ENCODE measurements around the gene VTI1A.

Gene VTI1A

DNA sequence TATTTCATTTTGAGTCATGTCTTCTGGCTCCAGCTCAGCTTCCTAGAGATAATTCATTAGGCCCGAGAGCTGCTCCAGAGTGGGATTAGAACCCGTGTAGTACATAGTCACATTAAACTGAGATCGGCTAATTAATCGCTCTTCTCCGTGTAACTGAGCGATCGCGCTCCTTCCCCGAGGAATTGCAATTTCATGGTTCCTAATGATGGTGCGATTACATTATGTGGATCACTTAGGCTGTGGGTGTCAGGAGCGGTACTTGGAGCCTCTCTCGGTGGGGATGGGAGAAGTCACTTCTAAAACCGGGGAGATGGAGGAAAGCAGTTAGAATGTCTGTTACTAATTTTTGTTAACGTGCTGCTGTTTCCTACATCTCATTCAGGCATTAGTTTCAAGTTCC is 380.1 kb downstream of the VTI1A start:
- Histone ChIP-seq H3K9me3 (ENCODE audit: control insufficient read depth, insufficient read depth, low read length) (no peaks in the 10 kb centered on the region), H3K4me3 (ENCODE audit: low read depth, low read length) (no peak overlapping the region), H3K27me3 (ENCODE audit: control insufficient read depth, insufficient read depth, low read length) (no peaks in the 10 kb centered on the region), H3K36me3 (ENCODE audit: control insufficient read depth, insufficient read depth, low read length) (no peaks in the 10 kb centered on the region), H3K9ac (ENCODE audit: low read depth, low read length) (no peak overlapping the region), H3K4me1 (ENCODE audit: control insufficient read depth, insufficient read depth, low read length) (peaks cover 15% of the 10 kb centered on the region)

DNA sequence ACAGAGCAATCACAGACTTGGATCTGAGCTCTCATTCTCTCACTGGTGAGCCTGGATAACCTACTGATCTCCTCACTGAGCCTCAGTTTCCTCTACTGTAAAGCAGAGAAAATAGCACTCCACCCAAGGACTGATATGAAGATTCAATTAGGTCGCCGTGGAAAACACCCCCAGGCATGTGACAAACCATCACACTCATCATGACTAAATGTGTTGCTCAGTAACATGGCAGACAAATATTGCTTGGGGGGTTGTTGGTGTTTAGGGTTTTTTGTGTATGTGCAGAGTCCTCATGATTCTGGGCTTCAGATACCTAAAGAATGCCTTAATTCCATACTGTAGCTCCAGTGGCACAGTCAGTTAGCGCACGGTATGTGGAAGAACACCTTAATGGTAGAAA is 380.9 kb downstream of the VTI1A start:
- peaks cover 21% of the 10 kb centered on the region for H3K4me1 ChIP-seq (ENCODE audit: control insufficient read depth, insufficient read depth, low read length)
- H3K27me3 ChIP-seq (ENCODE audit: control insufficient read depth, insufficient read depth, low read length) = no peaks in the 10 kb centered on the region

DNA sequence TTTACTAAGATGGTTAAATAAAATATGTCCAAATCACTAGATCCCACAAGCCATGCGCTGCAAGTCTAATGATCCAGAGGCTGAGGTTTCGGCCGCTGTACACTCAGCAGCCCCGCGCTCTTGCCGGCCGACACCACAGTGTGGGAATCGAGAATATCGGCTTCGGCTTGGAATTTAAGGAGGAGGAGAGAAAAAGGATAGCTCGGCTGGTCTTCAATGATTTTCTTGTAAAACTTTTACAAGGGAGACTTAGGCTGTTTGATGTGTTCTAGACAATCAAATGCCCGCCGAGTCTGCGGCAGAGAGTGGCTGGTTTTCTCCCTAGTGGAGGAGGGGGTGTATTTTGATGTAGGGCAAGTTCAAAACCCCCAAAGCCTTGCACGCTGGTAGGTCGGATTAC is 384.8 kb downstream of the VTI1A start:
- Histone ChIP-seq H3K27me3 (ENCODE audit: control insufficient read depth, insufficient read depth, low read length) (peaks cover 6% of the 10 kb centered on the region), H3K4me1 (ENCODE audit: control insufficient read depth, insufficient read depth, low read length) (peaks cover 27% of the 10 kb centered on the region), H3K4me3 (ENCODE audit: low read depth, low read length) (peak overlapping the region; percentile 30), H3K9ac (ENCODE audit: low read depth, low read length) (peak overlapping the region; percentile 32), H3K36me3 (ENCODE audit: control insufficient read depth, insufficient read depth, low read length) (no peaks in the 10 kb centered on the region), H3K9me3 (ENCODE audit: control insufficient read depth, insufficient read depth, low read length) (no peaks in the 10 kb centered on the region)

More for the DNA sequence above, 380.9 kb downstream of the VTI1A start:
- no peak overlapping the region for H3K9ac ChIP-seq (ENCODE audit: low read depth, low read length)
- no peak overlapping the region for H3K4me3 ChIP-seq (ENCODE audit: low read depth, low read length)
- no peaks in the 10 kb centered on the region for H3K9me3 ChIP-seq (ENCODE audit: control insufficient read depth, insufficient read depth, low read length)
- H3K36me3 ChIP-seq (ENCODE audit: control insufficient read depth, insufficient read depth, low read length) = no peaks in the 10 kb centered on the region

DNA sequence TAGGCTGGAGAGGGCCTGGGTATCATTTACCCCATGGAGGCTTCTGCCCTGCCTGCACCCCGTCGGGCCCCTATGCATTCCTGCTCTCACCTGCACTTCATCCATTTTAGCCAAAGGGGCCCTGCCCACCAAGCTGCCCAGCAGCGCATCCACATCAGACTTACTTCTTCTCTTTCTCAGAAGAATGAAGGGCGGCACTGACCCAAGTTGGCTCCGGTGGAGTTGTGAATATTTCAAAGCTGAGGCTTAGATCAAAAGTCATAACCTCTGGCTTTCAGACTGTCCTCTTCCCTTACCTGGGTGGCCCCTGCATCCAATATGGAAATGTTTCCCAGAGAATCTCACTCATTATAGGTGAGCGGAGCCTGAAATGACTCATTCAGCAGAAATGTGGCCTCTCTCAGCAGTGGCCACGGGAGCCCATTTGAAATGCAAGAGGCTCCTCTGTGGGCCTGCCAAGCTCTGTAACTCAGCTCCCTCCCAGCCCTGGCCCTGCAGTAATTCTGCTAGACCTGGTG is 385.4 kb downstream of the VTI1A start:
- peak overlapping the region; percentile 30 for H3K4me3 ChIP-seq (ENCODE audit: low read depth, low read length)
- peak overlapping the region; percentile 32 for H3K9ac ChIP-seq (ENCODE audit: low read depth, low read length)

DNA sequence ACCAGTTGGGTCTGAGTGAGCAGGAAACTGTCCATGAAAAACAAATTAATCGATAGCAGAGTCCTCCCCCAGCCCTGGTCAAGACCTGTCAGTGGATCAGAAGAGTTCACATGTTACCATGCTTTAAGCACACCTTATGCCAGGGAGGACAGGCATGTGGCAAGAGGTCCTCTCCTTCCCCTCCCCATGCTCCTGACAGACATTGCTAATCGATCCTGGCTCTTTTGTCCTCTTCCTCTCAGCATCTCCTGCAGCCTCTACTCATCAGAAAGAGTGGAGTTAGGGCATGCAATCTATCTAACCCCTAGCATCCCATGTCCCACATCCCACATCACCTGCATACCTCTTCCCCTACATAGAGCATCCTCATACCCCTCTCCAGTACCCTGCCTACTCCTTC is 385.9 kb downstream of the VTI1A start:
- Histone ChIP-seq H3K9ac (ENCODE audit: low read depth, low read length) (no peak overlapping the region), H3K4me3 (ENCODE audit: low read depth, low read length) (no peak overlapping the region), H3K9me3 (ENCODE audit: control insufficient read depth, insufficient read depth, low read length) (no peaks in the 10 kb centered on the region), H3K36me3 (ENCODE audit: control insufficient read depth, insufficient read depth, low read length) (no peaks in the 10 kb centered on the region), H3K27me3 (ENCODE audit: control insufficient read depth, insufficient read depth, low read length) (peaks cover 6% of the 10 kb centered on the region), H3K4me1 (ENCODE audit: control insufficient read depth, insufficient read depth, low read length) (peaks cover 27% of the 10 kb centered on the region)

More for the DNA sequence above, 385.4 kb downstream of the VTI1A start:
- Histone ChIP-seq H3K9me3 (ENCODE audit: control insufficient read depth, insufficient read depth, low read length) (no peaks in the 10 kb centered on the region), H3K36me3 (ENCODE audit: control insufficient read depth, insufficient read depth, low read length) (no peaks in the 10 kb centered on the region), H3K4me1 (ENCODE audit: control insufficient read depth, insufficient read depth, low read length) (peaks cover 27% of the 10 kb centered on the region), H3K27me3 (ENCODE audit: control insufficient read depth, insufficient read depth, low read length) (peaks cover 6% of the 10 kb centered on the region)

DNA sequence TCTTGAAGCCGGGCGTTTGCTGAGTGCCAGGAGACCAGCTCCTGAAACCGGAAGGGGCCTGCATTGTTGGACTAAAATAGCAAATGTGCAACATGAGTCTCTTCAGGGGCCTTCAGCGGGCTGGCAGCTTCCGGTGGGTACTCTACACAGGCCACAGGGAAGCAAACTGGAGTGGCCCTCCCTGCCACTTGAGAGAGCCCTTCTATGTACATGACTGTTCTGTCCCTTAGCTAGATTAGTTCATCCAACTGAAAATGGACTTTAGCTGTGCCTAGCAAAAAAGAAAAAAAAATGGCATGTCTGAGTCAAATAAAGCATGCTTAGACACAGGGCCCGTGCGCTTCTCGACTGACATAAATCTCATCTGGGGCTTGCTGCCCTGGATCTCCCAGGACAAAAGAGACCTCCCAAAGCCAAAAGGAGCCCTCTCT is 387.8 kb downstream of the VTI1A start:
- no peak overlapping the region for H3K9ac ChIP-seq (ENCODE audit: low read depth, low read length)

DNA sequence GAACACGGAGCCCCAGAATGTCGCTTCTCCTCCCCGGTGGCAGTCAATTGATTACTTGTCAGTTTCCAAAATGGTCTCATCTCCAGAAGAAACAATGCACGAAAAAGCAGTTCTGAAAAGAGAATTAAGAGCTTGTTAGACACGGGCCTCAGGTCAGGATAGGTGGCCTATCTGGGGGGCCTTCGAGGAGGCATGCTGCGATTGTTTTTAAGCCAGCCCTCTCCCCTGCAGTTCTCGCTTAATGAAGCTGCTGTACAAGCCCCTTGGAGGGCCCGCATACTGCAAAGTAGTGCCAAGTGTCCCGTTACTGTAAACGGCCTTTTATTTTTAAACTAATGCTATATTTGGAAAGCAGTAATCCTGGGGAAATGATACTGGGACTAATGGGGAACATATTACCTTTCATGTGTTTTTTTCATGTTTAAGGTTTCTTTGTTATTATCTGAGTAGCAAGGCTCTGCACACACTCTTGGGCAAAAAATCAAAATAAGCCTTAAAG is 388.3 kb downstream of the VTI1A start:
- peaks cover 27% of the 10 kb centered on the region for H3K4me1 ChIP-seq (ENCODE audit: control insufficient read depth, insufficient read depth, low read length)

More for the DNA sequence above, 387.8 kb downstream of the VTI1A start:
- H3K36me3 ChIP-seq (ENCODE audit: control insufficient read depth, insufficient read depth, low read length) = peaks cover 3% of the 10 kb centered on the region
- peaks cover 30% of the 10 kb centered on the region for H3K4me1 ChIP-seq (ENCODE audit: control insufficient read depth, insufficient read depth, low read length)
- peaks cover 6% of the 10 kb centered on the region for H3K27me3 ChIP-seq (ENCODE audit: control insufficient read depth, insufficient read depth, low read length)
- no peak overlapping the region for H3K4me3 ChIP-seq (ENCODE audit: low read depth, low read length)
- H3K9me3 ChIP-seq (ENCODE audit: control insufficient read depth, insufficient read depth, low read length) = no peaks in the 10 kb centered on the region

DNA sequence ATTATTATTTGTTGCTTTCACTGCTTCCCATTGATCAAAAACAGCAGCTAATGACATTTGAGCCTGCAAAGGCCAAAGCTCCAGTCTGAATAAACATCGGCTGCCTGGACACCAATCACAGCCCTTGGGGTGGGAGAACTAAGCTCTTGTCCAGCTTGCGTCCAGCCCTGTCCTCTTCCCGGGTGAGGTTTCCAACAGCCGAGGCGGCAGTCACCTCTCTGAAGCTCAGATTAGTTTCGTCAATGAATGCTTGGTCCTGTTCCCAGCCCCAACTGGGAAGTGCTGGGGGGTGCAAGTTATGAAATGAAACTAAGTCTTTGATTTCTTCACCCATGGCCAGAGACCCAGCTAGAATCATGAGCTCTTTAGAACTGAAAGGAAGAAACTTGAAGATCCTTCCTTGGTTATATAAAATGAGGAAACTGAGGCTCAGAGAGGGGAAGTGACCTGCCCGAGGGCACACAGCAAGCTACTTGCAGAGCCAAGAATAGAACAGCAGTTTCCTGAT is 389.0 kb downstream of the VTI1A start:
- H3K9me3 ChIP-seq (ENCODE audit: control insufficient read depth, insufficient read depth, low read length) = no peaks in the 10 kb centered on the region
- peaks cover 3% of the 10 kb centered on the region for H3K36me3 ChIP-seq (ENCODE audit: control insufficient read depth, insufficient read depth, low read length)
- H3K9ac ChIP-seq (ENCODE audit: low read depth, low read length) = no peak overlapping the region
- no peak overlapping the region for H3K4me3 ChIP-seq (ENCODE audit: low read depth, low read length)
- peaks cover 25% of the 10 kb centered on the region for H3K4me1 ChIP-seq (ENCODE audit: control insufficient read depth, insufficient read depth, low read length)
- peaks cover 6% of the 10 kb centered on the region for H3K27me3 ChIP-seq (ENCODE audit: control insufficient read depth, insufficient read depth, low read length)

More for the DNA sequence above, 388.3 kb downstream of the VTI1A start:
- Histone ChIP-seq H3K4me3 (ENCODE audit: low read depth, low read length) (no peak overlapping the region), H3K9ac (ENCODE audit: low read depth, low read length) (no peak overlapping the region), H3K27me3 (ENCODE audit: control insufficient read depth, insufficient read depth, low read length) (peaks cover 6% of the 10 kb centered on the region), H3K36me3 (ENCODE audit: control insufficient read depth, insufficient read depth, low read length) (peaks cover 3% of the 10 kb centered on the region), H3K9me3 (ENCODE audit: control insufficient read depth, insufficient read depth, low read length) (no peaks in the 10 kb centered on the region)

DNA sequence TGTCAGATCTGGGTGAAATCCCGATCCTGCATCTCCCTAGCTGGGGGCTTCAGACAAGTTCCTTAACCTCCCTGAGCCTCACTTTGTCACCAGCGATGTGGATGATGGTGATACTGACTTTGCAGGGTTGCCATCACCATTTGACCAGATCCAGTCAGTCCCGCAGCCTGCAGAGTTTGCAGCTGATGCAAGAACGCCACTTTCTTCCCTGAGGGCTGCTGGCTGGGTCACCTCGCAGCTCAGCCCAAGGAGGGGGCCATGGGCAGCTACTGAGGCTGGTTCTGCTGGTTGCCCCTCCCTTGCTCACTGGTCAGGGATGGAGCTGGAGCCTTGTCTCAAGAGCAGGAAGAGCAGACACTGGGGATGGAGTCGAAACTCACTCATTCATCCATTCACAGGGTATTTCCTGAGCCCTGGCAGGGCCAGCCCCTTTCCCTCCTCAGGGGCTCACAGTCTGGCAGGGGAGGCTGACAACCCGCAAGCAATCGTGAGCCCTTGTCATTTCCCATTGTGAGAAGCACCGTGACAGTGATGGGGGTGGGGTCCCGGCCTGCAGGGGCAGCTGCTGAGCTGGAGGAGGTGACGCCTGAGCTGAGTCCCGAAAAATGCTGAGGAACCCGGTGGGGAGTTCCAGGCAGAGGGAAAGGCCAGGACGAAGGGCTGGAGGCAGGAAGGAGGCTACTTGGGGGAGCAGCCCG is 391.9 kb downstream of the VTI1A start:
- Histone ChIP-seq H3K36me3 (ENCODE audit: control insufficient read depth, insufficient read depth, low read length) (peaks cover 3% of the 10 kb centered on the region), H3K4me1 (ENCODE audit: control insufficient read depth, insufficient read depth, low read length) (peaks cover 4% of the 10 kb centered on the region), H3K4me3 (ENCODE audit: low read depth, low read length) (no peak overlapping the region), H3K27me3 (ENCODE audit: control insufficient read depth, insufficient read depth, low read length) (peaks cover 2% of the 10 kb centered on the region), H3K9ac (ENCODE audit: low read depth, low read length) (no peak overlapping the region), H3K9me3 (ENCODE audit: control insufficient read depth, insufficient read depth, low read length) (no peaks in the 10 kb centered on the region)

DNA sequence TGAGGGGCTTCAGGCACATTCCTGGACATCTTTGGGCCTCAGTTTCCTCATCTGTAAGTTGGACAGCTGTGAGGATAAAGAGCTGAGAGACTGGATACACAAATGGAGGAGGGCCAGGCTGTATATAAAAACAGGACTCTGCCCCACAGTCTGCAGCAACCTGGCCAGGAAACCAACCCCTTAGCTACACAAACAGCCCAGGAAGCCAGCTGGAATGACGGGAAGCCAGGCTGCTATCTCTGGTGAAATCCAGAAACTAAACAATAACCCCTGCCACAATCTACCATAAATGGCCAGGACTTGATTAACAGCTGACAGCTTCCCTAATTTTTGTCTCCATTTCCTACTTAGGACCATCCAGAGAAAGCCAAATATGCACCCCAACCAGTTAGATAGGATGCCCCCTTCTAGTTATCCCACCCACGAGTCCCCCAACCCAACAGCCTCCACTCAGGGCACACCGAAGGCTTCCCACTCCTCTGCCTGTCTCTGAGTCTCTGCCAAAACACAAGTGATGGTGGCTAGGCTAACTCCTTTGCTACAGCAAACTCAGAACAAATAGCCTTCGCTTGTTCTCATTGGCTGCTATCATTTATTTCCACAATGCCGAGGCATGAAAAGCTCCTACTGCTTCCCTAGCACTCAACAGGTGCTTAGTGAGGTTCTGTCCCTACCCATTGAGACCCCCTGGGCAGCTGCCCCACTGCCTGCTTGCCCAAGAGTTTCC is 393.1 kb downstream of the VTI1A start:
- no peak overlapping the region for H3K4me3 ChIP-seq (ENCODE audit: low read depth, low read length)
- no peak overlapping the region for H3K9ac ChIP-seq (ENCODE audit: low read depth, low read length)
- H3K4me1 ChIP-seq (ENCODE audit: control insufficient read depth, insufficient read depth, low read length) = peaks cover 4% of the 10 kb centered on the region
- peaks cover 3% of the 10 kb centered on the region for H3K36me3 ChIP-seq (ENCODE audit: control insufficient read depth, insufficient read depth, low read length)
- H3K27me3 ChIP-seq (ENCODE audit: control insufficient read depth, insufficient read depth, low read length) = no peaks in the 10 kb centered on the region
- H3K9me3 ChIP-seq (ENCODE audit: control insufficient read depth, insufficient read depth, low read length) = no peaks in the 10 kb centered on the region

DNA sequence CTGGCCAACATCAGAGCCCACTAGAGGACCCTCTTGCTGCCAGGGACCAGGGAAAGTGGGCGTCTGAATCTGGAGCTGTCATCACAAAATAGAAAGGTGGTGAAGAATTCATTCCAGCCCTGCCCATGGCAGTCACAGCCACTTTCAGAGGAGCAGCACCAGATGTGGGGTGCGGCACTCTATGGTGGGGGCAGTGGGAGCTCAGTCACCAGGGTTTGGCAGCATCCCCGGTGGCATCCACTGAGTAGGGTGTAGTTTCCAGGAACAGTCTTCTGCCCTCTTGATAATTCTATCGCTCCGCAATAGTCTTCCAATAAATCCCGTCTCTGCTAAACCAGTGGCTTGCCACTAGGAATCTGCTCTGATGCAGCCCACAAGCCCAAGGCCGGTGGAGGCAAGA is 394.5 kb downstream of the VTI1A start:
- no peak overlapping the region for H3K4me3 ChIP-seq (ENCODE audit: low read depth, low read length)
- H3K9me3 ChIP-seq (ENCODE audit: control insufficient read depth, insufficient read depth, low read length) = no peaks in the 10 kb centered on the region

More for the DNA sequence above, 394.5 kb downstream of the VTI1A start:
- Histone ChIP-seq H3K4me1 (ENCODE audit: control insufficient read depth, insufficient read depth, low read length) (peaks cover 4% of the 10 kb centered on the region), H3K9ac (ENCODE audit: low read depth, low read length) (no peak overlapping the region), H3K36me3 (ENCODE audit: control insufficient read depth, insufficient read depth, low read length) (peaks cover 3% of the 10 kb centered on the region), H3K27me3 (ENCODE audit: control insufficient read depth, insufficient read depth, low read length) (no peaks in the 10 kb centered on the region)

Data from iPS-15b (cell line).